ENCODE results near the gene SCP2D1.

The SCP2D1 gene

DNA sequence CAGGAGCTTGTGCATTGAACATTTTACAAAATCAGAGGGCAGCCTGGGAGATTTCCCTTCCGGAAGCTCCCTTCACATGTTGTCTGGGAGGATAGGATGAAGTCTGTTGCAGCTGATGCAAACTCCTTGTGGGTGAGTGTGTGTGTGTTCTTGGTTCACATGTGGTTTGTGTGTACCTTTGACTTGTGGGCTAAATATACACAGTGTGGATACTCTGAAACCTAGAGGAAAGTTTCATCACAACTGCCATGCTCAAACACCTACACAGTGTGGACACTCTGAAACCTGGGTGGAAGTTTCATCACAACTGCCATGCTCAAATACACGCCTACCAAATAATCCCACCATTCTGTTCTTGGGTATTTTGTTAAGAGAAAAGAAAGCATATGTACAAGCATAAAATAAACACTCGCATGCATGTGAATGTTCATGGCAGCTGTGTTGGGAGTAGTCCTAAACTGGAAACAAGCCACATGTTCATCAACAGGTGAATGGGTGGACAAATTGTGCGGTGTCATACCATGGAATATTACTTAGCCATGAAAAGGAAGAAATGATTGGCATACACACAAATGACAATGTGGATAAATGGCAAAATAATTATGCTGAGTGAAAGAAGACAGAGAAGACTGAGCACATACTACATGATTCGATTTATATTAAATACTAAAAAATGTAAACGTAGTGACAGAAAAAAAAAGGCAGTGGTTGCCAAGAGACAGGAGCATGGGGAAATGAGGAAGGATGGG lies 1.8 kb downstream of the SCP2D1 start:
- DNase-seq: no peak

DNA sequence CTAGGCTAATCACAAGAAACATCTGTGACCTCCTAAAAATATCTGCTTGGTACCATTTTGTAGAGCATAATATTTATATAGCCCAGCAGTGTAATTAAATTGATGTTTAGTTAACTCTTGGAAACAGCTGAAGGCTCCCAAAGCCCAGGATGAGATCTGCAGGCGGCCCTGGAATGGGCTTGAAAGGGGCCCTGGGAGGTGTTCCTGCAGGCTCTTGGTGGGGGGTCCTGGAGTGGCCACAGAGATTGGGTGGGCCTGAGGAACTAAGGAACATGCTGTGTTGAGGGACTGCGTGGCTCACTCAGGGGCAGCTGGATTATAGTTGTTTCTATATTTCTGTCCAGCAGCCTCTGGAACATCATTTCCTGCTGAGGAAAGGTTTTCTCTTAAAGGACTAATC lies 9.2 kb downstream of the SCP2D1 start:
- no peak for DNase-seq

DNA sequence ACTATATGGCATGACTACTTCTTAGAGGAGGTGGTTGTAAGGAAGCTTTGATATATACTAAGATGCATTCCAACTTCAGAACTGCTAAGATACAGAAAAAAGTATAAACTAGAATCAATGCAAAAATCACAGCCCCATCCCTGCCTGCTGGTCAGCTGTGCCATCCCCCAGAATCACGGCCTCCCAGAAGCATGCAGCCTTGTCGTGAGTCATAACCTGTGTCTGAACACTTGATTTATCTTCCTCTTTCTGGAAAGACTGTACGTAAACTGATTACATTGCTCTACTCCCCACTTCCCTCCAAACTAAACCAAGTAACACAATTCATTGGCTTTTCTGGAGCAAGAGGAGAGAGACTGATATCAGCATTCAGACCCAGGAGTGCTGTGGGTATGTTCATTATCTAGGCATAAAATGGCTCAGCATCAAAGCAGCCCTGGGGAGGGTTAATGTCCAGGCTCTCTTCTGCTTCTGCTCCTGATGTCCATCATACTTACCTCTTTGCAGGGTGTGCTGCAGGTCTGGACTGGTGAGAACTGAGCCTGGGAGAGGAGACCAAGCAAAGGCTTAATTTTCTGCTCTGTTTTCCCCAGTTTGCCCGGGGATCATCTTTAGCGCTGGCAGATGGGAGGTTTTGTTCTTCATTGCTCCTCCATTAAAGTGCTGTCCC lies 18.4 kb downstream of the SCP2D1 start:
- no peak for DNase-seq

DNA sequence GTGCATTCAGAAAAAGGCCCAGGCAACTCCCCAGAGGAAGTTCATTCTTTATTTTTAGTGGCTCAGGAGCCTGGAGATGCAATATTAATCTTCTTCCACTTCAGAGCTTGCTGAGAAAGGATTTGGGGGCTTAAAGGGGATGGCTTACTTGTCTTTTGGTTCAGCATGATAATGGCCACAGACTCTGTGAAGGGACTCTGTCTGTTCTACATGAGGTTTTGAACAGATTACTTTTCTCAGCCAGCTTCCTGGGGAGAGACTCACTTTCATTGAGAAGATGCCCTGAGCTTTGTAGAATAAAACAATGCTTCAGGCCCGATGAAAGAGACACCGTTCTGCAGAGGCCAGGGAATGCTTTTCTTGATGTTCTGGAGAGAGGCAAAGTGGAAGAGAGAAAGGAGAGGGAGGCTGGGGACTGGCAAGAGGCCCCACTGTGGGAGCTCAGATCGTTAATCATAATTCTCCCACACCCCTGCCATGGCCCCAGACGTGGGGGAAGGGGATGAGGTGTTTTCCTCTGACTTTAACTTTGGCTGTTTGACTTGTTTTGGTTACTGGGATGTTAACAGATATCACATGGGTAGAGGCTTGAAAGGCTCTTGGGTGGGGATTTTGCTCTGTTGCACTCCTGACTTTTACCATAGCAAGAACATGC lies 19.1 kb downstream of the SCP2D1 start:
- DNase-seq: no peak

DNA sequence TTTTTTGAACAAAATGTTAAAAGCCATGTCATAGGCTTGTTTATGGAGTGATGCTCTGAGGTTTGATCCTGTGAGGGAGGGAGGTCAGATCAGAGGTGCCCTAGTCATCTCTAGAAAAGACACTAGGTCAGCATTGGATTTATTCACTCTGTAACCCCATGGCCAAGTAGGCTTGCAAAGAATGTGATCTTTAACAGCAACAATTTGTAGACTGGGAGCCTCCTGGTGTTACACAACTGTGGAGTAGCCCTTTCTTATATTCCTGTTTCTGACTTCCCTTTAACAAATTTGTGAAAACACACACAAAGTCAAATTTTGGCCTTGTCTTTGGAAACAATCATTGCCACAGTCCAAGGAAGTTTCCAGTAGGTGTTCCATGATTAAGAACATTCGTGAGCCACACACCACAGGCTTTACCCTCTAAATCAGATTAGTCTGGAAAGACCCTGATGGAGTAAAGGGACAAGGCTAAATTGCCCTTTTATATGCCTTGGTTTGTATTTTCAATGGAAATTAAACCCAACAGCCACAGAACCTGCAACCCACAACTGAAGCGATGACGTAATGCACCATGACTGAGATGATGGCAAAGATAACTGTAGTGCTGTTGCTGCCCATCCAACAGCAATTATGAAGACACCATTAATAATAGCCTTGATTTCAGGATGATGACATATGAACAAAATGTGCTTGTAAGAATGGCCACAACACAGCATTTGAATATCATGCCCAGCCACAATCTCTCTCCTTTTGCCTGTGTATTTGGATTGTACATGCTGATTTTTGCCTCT lies 22.1 kb downstream of the SCP2D1 start:
- DNase-seq: no peak

DNA sequence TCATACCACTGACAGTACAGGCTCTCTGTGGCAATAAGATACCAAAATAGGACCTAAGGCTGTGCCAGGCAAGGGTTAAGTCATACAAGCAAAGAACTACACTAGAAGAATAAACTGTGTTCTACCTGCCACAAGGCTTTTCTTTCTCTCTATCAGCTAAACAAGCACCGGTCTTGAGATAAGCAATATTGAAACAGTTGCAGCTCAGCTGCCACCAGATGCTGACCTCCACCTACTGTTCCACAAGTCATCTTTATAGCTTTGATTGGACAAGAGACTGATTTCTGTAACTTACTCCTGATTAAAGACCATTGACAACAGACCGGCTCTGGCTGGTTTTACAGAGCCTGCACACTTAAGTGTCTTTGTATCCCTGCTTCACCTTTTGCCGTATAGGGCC lies 24.1 kb downstream of the SCP2D1 start:
- DNase-seq: no peak

DNA sequence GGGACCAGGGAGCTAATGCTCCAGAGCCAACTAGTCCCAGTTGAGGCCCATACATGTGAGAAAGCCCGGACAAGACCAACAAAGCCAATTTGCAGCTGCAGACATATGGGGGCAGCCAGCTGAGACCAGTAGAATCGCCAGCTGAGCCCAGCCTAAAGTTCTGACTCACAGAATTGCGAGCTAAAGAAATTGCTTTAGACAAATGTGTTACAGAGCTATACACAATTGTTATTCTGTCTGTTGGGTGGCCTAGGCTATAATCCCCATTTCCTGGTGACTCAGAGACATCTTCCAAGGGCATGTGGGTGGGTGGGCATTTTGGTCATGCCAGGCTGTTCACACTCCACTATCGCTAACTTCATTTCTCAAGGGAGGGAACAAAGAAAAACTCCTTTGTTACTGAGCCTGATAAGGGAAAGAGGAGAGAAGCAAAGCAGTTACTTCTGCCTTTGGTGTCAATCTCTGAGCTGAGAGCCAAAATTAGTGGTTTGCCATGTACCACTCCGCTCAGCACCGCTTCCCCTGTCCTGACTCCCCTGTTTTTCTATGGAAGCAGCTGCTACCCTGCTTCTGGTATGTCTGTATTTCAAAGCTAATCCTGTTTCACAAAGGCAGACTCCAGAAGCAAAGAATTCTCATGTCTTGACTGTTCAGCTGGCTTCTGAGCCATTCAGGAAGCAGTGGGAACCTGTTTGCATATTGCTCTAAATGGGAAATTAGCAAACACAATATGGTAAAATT lies 26.1 kb downstream of the SCP2D1 start:
- DNase-seq: no peak

DNA sequence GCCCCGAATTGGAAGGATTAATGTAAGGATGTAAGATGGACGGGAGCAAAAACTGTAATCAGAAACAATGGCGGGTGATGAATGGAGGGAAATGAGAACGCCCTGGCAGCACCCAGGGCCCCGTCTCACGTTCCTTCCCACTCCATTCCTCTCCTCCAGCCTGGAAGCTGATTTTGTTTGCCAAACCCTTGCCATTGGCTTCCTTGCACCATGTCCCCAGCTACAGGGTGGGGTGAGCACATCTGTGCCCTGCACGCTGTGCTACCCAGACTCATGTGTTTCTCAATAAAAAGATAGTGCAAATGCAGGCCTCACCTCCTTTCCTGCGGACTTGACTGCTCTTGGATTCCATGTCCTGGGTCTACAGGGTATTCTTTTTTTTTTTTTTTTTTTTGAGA lies 26.7 kb downstream of the SCP2D1 start:
- DNase-seq: no peak

DNA sequence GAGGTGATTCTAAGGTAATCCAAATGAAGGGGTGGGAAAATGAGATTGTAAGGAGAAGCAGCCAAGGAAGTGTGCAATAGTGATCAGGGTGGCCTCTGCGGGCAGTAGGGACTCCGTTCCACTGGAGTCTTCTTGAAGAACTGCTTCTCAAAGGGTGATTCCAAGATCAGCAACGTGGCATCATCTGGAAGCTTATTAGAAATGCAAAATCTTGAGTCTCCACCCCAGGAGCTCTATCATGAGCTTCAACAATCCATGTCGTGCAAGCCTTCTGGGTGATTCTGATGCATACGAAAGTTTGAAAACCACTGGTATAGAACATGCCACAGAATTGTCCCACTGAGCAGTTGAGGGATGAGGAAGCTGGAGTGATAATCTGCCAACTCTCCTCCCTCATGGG lies 31.4 kb downstream of the SCP2D1 start:
- no peak for DNase-seq

DNA sequence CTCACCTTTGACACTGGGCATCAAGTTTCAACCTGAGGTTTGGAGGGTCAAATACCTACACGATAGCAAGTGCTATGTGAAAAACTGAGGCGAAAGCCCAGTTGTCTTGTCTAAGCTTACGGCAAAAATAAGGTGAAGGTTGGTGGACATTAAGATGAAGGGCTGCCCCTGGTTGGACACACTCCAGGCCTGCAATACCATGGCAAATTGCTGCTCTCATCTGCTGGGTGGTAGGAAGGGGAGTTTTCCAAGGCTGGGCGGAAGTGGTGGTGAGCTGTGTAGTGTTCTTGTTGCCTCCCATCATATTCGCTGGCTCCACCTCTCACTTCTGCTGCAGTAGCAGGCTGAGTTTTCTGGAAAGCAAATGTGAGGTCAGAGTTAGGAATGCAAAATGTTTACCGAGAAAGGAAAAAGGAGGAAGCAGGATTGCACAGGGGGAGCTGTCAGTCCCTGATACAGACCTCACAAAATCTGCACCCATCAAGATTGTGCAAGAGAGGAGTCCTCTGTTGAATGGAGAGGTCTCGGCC lies 33.7 kb downstream of the SCP2D1 start:
- no peak for DNase-seq

DNA sequence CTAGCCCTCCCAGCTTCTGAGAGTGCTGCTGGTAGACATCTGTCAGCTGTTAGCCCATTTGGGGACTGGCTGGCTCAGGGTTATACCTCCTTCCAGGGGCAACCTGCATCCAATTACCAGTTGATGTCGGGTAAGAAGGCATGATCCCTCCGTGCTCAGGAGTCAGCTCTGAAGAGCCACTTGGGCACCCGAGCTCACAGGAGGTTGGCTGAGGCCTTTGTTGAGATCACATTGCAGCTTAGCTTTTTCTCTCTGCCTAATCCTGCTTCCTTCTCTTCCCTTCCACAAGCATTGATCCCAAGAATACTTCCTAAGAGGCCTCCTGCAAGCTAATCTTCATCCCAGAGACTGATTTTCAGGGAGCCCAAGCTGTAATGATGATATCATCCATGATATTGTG lies 35.5 kb downstream of the SCP2D1 start:
- DNase-seq: no peak

DNA sequence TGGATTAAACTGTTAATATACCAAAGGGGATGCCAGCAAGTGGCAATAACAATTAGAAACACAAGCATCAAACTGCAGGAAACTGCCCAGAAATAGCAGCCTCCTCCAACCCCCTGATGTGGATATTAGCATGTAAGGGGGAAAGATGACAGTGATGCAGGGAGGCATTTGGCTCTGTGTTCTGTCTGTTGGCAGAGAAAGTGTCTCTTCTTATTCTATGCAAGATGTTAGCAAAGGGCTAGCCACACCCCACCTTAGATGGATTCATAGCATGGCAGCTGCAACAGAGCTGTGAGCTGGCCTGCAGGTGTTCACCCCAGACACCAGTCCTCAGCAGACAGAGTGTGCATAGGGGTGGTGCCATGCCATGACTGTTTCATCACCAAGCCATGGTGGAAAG lies 38.0 kb downstream of the SCP2D1 start:
- DNase-seq: no peak

DNA sequence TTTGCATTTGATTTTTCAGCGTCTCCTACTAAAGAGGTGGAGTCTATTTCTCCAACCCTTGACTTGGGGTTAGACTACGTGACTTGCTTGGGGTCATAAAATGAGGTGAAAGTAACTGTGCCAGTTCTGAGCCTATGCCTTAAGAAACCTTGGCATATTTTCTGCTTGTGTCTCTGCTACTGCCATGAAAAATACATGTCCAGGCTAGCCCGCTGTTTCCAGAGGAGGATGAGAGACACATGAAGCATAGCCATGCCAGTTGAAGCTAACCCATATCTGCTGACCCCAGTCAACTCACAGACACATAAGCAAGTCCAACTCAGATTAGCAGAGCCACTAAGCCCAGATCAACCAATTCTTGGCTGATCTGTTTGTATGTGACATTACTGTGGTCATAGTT lies 38.7 kb downstream of the SCP2D1 start:
- DNase-seq: no peak

DNA sequence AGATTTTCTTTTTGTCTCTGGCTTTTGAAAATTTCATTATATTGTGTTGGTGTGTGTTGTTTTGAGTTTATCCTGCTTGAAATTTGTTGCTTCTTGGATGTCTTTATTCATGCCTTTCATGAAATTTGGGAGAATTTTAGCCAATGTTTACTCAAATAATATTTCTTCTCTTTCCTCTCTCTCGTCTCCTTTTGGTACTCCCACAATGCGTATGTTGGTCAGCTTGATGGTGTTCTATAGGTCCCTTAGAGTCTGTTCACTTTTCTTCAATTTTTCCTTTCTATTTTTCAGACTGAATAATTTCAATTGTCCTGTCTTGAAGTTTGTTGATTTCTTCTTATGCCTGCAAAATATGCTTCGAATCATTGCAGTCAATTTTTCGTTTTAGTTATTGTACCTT lies 39.6 kb downstream of the SCP2D1 start:
- no peak for DNase-seq

DNA sequence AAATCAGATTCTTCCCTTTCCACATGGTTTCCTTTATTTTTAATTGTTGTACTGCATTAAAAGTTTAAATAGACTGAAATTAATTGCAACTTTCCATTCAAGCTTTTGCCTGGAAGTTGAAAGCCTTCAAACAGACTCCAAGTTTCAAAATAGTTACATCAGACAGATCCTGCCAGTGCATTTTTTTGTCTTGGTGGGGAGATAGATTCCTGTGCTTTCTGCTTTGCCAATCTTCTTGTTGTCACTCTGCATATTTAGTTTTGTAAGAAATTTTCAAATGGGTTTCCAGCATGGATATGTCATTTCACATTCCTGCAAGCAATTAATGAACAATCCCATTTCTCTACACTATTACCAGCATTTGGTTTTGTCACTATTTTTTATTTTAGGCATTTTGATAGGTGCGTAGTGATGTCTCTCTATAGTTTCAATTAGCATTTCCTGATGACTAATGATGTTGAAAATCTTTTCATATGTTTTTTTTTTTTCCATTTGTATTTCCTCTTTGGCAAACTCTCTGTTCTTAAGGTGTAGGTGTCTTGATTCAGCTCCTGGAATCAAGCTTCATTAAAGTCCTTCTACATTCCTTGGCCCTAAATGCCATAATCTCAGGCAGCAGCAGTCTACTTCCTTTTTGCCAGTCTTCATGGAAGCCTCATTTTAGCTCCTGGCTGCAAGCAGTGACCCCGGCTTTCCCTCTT lies 40.5 kb downstream of the SCP2D1 start:
- peak; percentile 31 for DNase-seq

DNA sequence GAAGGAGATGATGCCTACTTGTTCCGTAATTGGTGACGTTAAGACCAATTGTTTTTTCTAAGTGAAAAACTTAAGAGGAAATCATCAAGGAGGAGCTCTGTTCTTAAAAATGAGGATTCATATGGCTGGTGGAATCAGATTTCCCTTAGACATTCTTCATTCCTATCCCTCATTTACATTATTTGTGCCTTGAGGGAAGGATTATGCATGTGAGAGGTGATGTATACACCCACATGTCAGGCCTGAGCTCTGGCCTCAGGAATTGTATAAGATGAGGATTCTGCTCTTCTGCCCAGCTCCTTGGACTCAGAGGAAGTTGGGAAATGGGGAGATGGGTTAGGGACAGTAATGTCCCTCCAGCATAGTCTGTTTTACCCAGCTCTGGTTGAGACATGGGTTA lies 42.3 kb downstream of the SCP2D1 start:
- no peak for DNase-seq

DNA sequence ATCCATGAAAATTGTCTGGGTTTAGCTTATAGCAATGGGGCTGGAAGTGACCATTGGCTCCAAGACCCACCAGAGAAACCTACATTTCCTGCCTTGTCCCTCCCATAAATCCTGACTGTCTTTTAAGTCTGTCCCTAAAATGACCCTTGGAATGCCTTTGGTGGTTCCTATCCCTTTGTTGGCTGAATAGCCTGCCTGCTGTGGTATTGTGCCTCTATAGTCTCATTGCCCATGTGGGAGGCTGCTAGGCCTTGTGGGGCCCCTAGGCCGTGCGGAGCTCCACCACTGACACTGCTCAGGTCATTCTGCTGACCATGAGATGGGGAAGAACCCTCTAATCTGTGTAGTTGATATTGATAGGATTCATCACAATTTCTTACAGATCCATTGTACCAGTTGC lies 43.3 kb downstream of the SCP2D1 start:
- no peak for DNase-seq

DNA sequence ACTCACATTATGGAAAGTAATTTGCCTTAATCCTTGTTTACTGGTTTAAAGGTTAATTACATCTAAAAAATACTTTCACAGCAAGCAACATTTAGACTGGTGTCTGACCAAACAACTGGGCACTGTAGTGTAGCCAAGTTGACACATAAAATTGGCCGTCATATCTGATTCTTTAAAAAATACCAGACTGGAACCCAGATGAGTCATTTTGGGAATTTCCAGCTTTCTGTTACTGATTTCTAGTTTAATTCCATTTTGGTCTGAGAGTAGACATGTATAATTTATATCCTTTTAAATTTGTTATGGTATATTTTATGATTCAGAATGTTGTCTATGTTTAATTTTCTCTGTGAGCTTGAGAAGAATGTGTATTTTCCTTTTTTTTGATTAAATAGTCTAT lies 44.1 kb downstream of the SCP2D1 start:
- peak; percentile 8 for DNase-seq

DNA sequence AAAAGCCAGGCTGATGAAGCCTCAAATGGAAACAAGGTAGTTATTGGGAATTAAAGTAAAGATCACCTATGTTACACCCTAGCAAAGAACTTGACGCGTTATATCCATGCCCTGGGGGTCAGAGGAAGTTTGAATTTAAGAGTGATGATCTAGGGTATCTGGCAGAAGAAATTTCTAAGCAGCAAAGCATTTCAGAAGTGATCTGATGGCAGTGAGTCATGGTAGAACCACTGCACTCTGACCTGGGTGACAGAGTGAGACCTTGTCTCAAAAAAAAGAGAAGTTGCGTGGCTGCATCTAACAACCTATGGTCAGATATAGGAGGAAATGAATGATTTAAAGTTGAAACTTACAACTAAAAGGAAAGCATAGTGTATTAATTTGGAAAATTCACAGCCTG lies 45.2 kb downstream of the SCP2D1 start:
- no peak for DNase-seq
